SK-N-MC (cell line): ENCODE measurements around the gene C2orf69.
A peak's percentile ranks its signal among the peaks of the same experiment; 100 is the strongest.

Source experiments
- DNase-seq: peaks from one replicate; pipeline ENCODE4 v3.0.0-alpha.2; 2011; ENCODE audit warnings: low read depth, low spot score
- H3K27ac ChIP-seq: fragments of 200-600 bp; sonication (generic); 2 replicates; pipeline ENCODE4 v1.5.1; 2016; ENCODE audit warnings: mixed run types
- H3K36me3 ChIP-seq: fragments of 200-600 bp; sonication (generic); 2 replicates; pipeline ENCODE4 v1.6.1; 2017; ENCODE audit warnings: antibody characterized with exemption, low read length, mixed read lengths; ENCODE audit not compliant: insufficient read depth
- H3K4me3 ChIP-seq: fragments of 200-600 bp; sonication (generic); 2 replicates; pipeline ENCODE4 v1.5.1; 2016
- H3K9ac ChIP-seq: fragments of 200-600 bp; sonication (generic); 2 replicates; pipeline ENCODE4 v1.8.0; 2017; ENCODE audit warnings: mixed run types, mixed read lengths; ENCODE audit not compliant: insufficient read length
- H3K9me3 ChIP-seq: fragments of 200-600 bp; sonication (generic); 2 replicates; pipeline ENCODE4 v1.6.1; 2017; ENCODE audit warnings: low read depth, mild to moderate bottlenecking, antibody characterized with exemption, low read length, moderate library complexity, mixed read lengths
- EZH2 ChIP-seq: fragments of 200-600 bp; sonication (generic); IDR thresholded peaks from one replicate; pipeline ENCODE4 v1.6.1; 2017; ENCODE audit warnings: antibody characterized with exemption
- FOXP2 ChIP-seq: optimal IDR thresholded peaks from 2 replicates; pipeline ENCODE3; 2011; ENCODE audit warnings: mild to moderate bottlenecking, moderate library complexity; ENCODE audit not compliant: insufficient read depth; ENCODE audit errors: extremely low read length, control extremely low read depth
- POLR2AphosphoS5 ChIP-seq: IDR thresholded peaks from 2 replicates; pipeline ENCODE4 v1.6.1; 2012; ENCODE audit warnings: mild to moderate bottlenecking, low read depth, low read length, borderline replicate concordance

Gene C2orf69

GRCh38 chr2:199928626-199929025 is 17.5 kb downstream of the C2orf69 start:
- Histone ChIP-seq H3K4me3 (no peak overlapping the region), H3K36me3 (peaks cover 69% of the 10 kb centered on the region), H3K9ac (no peak overlapping the region), H3K9me3 (no peaks in the 10 kb centered on the region), H3K27ac (no peak overlapping the region)
- no peak for TF ChIP-seq FOXP2
- no peak for TF ChIP-seq POLR2AphosphoS5
- no peak for TF ChIP-seq EZH2
- no peak for DNase-seq

GRCh38 chr2:199929262-199929661 is 18.2 kb downstream of the C2orf69 start:
- Histone ChIP-seq H3K4me3 (no peak overlapping the region), H3K36me3 (peaks cover 63% of the 10 kb centered on the region), H3K9ac (no peak overlapping the region), H3K9me3 (no peaks in the 10 kb centered on the region), H3K27ac (no peak overlapping the region)
- DNase-seq = no peak
- TF ChIP-seq FOXP2 (no peak), POLR2AphosphoS5 (no peak), EZH2 (no peak)

- H3K4me3 ChIP-seq = no peak overlapping the region
- peaks cover 47% of the 10 kb centered on the region for H3K36me3 ChIP-seq
- no peaks in the 10 kb centered on the region for H3K9me3 ChIP-seq
- DNase-seq = no peak
- H3K9ac ChIP-seq = no peak overlapping the region
- H3K27ac ChIP-seq = no peak overlapping the region
- TF ChIP-seq EZH2 = no peak
- no peak for TF ChIP-seq FOXP2
- no peak; the same call in 1 of the 2 replicates for TF ChIP-seq POLR2AphosphoS5
Observed at GRCh38 chr2:199932312-199932855, 21.3 kb downstream of the C2orf69 start.

- H3K36me3 ChIP-seq = peaks cover 57% of the 10 kb centered on the region
- H3K27ac ChIP-seq = peak overlapping the region; percentile 7; the same call in 1 of the 2 replicates
- H3K9me3 ChIP-seq = no peaks in the 10 kb centered on the region
- H3K9ac ChIP-seq = no peak overlapping the region
- no peak overlapping the region for H3K4me3 ChIP-seq
- DNase-seq = no peak
- TF ChIP-seq POLR2AphosphoS5 (no peak), FOXP2 (peak; percentile 24), EZH2 (no peak)
Observed at GRCh38 chr2:199933466-199933865, 22.4 kb downstream of the C2orf69 start.

GRCh38 chr2:199936554-199936953 is 25.5 kb downstream of the C2orf69 start:
- H3K4me3 ChIP-seq = no peak overlapping the region
- TF ChIP-seq POLR2AphosphoS5 = no peak
- no peak for TF ChIP-seq FOXP2
- no peak for TF ChIP-seq EZH2
- H3K9ac ChIP-seq = no peak overlapping the region
- DNase-seq = no peak
- H3K27ac ChIP-seq = no peak overlapping the region
- H3K36me3 ChIP-seq = peaks cover 45% of the 10 kb centered on the region
- H3K9me3 ChIP-seq = no peaks in the 10 kb centered on the region

GRCh38 chr2:199940373-199940772 is 29.3 kb downstream of the C2orf69 start:
- no peak overlapping the region for H3K4me3 ChIP-seq
- peaks cover 42% of the 10 kb centered on the region for H3K36me3 ChIP-seq
- DNase-seq = no peak
- H3K9ac ChIP-seq = no peak overlapping the region
- TF ChIP-seq EZH2 = no peak
- TF ChIP-seq POLR2AphosphoS5 = no peak
- no peak for TF ChIP-seq FOXP2
- no peaks in the 10 kb centered on the region for H3K9me3 ChIP-seq
- H3K27ac ChIP-seq = no peak overlapping the region

GRCh38 chr2:199943373-199943772 is 32.3 kb downstream of the C2orf69 start:
- H3K9me3 ChIP-seq = no peaks in the 10 kb centered on the region
- no peak overlapping the region for H3K9ac ChIP-seq
- H3K4me3 ChIP-seq = no peak overlapping the region
- no peak for TF ChIP-seq FOXP2
- TF ChIP-seq POLR2AphosphoS5 = no peak
- TF ChIP-seq EZH2 = no peak
- H3K27ac ChIP-seq = no peak overlapping the region
- DNase-seq = no peak
- H3K36me3 ChIP-seq = peaks cover 46% of the 10 kb centered on the region

- Histone ChIP-seq H3K9ac (no peak overlapping the region), H3K9me3 (no peaks in the 10 kb centered on the region), H3K4me3 (no peak overlapping the region), H3K27ac (no peak overlapping the region), H3K36me3 (peaks cover 42% of the 10 kb centered on the region)
- DNase-seq = no peak
- TF ChIP-seq FOXP2 (no peak), EZH2 (no peak), POLR2AphosphoS5 (no peak)
Observed at GRCh38 chr2:199946196-199946595, 35.1 kb downstream of the C2orf69 start.

GRCh38 chr2:199946836-199947235 is 35.7 kb downstream of the C2orf69 start:
- TF ChIP-seq EZH2 (no peak), FOXP2 (no peak), POLR2AphosphoS5 (no peak)
- DNase-seq = no peak
- peaks cover 42% of the 10 kb centered on the region for H3K36me3 ChIP-seq
- no peak overlapping the region for H3K27ac ChIP-seq
- H3K9ac ChIP-seq = no peak overlapping the region
- no peak overlapping the region for H3K4me3 ChIP-seq
- H3K9me3 ChIP-seq = no peaks in the 10 kb centered on the region
